IgD-negative memory B cell (primary cell): ENCODE measurements around the gene TENM3. TPM values are rescaled to one million over a fixed set of nuclear protein-coding genes. Genes with fewer than 3 reads are reported as not detected.

ENCODE experiments used
- H3K27ac Mint-ChIP-seq, 3 donors: one replicate each; pipeline ENCODE4 v1.8.0; 2020 to 2022; ENCODE audit warnings: mild to moderate bottlenecking in 3 of 3, mixed read lengths in 3 of 3, moderate library complexity in 1 of 3
- H3K27me3 Mint-ChIP-seq: one replicate; pipeline ENCODE4 v1.8.0; 2021; ENCODE audit warnings: mixed read lengths
- H3K36me3 Mint-ChIP-seq: one replicate; pipeline ENCODE4 v1.8.0; 2020; ENCODE audit warnings: mild to moderate bottlenecking, mixed read lengths
- H3K4me1 Mint-ChIP-seq, 3 donors: one replicate each; pipeline ENCODE4 v1.8.0; 2020 to 2022; ENCODE audit warnings: mixed read lengths in 3 of 3, mild to moderate bottlenecking in 1 of 3
- H3K4me3 Mint-ChIP-seq, 4 donors: one replicate each; pipeline ENCODE4 v1.8.0; 2020 to 2022; ENCODE audit warnings: mild to moderate bottlenecking in 4 of 4, mixed read lengths in 4 of 4, moderate library complexity in 3 of 4
- H3K9me3 Mint-ChIP-seq, 3 donors: one replicate each; pipeline ENCODE4 v1.8.0; 2020 to 2021; ENCODE audit warnings: mixed read lengths in 3 of 3, mild to moderate bottlenecking in 1 of 3
- polyA plus RNA-seq: library from polyadenylated mRNA; unstranded; fragments of 300-500 nt; fragmentation: Illumina TruSeq; gene quantifications from one replicate; pipeline ENCODE4 v1.2.3, GENCODE V29; 2021

The TENM3 gene
- polyA plus RNA-seq, 1 donor from 2014 or later: not detected

DNA sequence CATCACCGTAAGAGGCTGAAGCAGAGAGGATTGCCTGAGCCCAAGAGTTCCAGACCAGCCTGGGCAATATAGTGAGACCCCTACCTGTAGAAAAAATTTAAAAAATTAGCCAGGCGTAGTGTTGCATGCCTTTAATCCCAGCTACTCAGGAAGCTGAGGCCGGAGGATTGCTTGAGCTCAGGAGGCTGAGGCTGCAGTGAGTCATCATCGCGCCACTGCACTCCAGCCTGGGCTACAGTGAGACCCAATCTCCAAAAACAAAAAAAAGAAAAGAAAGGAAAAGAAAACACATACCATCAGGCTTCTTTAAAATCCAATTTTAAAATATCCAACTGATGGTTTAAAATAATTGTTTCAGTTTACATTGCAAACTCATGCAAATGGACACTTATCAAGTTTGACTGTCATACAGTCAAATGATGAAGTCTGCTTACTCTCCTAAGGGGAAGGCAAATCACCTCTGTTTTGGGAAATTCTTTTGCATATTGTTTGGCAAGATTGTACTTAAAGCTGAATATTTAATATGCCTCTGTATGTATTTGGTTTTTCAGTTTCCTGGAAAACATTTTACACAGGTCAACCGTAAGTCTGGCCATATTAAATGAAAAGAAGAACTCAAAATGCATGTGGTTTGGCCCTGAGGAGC is 23.7 kb upstream of the TENM3 start:
- Mint-ChIP-seq H3K4me1 (no peaks in the 10 kb centered on the region), H3K9me3 (peaks cover 0 to 9% (median 1%) of the 10 kb centered on the region in 3 donors), H3K27ac (no peak overlapping the region), H3K4me3 (no peak overlapping the region), H3K27me3 (no peaks in the 10 kb centered on the region), H3K36me3 (no peaks in the 10 kb centered on the region)

DNA sequence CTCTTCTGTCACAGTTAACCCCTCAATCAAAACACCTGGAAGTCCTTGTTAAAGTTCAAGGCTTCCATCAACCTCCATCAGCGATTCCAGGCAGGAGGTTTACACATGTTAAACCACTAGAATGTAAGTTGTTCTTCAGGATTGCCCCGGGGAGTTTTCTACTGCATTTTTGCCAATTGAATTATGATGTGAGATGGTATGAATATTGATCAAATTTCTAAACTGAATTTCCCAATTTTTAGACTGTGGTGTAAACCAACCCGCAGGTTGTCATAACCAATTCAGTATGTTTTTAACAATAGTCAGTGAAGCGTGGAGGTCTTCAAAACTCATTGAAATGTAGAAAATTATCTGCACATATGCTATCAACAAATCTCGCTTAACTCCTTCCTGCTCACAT is 21.2 kb upstream of the TENM3 start:
- no peaks in the 10 kb centered on the region for H3K4me1 Mint-ChIP-seq
- no peaks in the 10 kb centered on the region for H3K27me3 Mint-ChIP-seq
- H3K27ac Mint-ChIP-seq: no peak overlapping the region
- H3K4me3 Mint-ChIP-seq: no peak overlapping the region
- H3K36me3 Mint-ChIP-seq: no peaks in the 10 kb centered on the region
- H3K9me3 Mint-ChIP-seq: peaks cover 1 to 5% (median 3%) of the 10 kb centered on the region in 3 donors

DNA sequence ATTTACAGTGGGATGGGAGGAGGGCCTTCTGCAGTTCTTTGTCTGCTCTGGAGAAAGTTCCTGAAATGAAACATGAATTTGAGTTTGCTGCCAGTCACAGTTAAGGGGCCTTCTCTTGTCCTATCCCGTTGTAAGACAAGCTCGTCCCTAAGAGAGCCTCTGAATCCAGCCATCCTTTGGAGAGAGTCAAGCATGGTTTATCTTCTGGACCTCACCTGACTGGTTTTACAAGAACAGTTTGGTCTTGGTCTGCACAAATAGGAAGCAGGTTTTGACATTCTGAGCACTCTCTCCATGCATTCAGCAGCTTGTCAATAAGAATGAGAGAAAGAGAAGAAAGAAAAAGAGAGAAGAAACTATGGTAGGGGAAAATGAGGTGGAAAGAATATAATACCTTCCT is 20.4 kb upstream of the TENM3 start:
- Mint-ChIP-seq H3K4me1 (no peaks in the 10 kb centered on the region), H3K27ac (no peak overlapping the region), H3K4me3 (no peak overlapping the region), H3K36me3 (no peaks in the 10 kb centered on the region), H3K9me3 (peaks cover 1 to 5% (median 3%) of the 10 kb centered on the region in 3 donors), H3K27me3 (no peaks in the 10 kb centered on the region)

DNA sequence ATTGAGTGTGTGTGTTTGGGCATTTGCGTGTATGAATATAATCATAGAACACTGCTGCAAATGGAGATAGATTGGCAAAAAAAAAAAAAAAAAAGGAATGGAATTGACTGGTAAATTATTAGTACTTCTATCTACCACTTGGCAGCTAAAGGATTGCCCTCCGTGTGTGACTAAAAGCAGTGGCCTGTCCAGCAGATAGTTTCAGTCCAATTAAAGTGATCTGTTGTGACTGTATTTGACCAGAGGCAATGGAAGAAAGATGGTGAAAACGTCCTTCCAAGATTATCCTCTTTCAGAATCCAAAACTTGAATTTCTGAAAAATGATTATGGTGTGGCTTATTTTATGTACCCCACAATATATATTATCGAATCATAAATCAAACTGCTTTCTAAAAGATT is 19.5 kb upstream of the TENM3 start:
- Mint-ChIP-seq H3K4me3 (no peak overlapping the region), H3K36me3 (no peaks in the 10 kb centered on the region), H3K27me3 (no peaks in the 10 kb centered on the region), H3K9me3 (peaks cover 1 to 5% (median 3%) of the 10 kb centered on the region in 3 donors), H3K4me1 (no peaks in the 10 kb centered on the region), H3K27ac (no peak overlapping the region)

DNA sequence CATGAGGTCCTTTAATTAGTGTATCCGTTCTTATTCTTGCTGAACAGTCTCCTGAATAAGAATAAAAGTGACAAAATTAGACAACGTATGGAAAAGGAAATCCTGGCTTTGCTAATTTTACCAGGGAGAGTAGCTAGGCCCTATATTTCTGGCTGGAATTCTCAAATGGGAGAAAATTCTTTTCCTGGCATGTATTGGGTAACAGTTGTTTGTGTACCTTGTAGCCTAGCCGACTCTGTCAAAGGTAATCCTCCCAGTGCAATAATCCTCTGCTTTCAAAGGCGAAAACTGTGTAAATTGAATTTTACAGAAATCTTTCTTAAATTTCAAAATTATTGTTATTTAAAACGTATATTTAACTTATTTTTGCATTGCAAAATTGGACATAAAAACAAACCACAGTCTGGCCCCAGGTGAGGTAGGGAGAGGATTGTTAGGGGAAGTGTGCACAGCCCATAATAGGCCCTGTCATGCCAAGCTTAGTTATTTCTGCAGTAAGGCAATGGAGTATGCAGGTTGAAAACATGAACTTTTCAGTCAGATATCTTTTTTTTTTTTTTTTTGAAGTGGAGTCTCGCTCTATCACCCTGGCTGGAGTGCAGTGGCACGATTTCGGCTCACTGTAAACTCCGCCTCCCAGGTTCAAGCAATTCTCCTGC is 18.9 kb upstream of the TENM3 start:
- Mint-ChIP-seq H3K4me3 (no peak overlapping the region), H3K36me3 (no peaks in the 10 kb centered on the region), H3K27me3 (no peaks in the 10 kb centered on the region), H3K9me3 (peaks cover 1 to 5% (median 3%) of the 10 kb centered on the region in 3 donors), H3K27ac (no peak overlapping the region), H3K4me1 (no peaks in the 10 kb centered on the region)

DNA sequence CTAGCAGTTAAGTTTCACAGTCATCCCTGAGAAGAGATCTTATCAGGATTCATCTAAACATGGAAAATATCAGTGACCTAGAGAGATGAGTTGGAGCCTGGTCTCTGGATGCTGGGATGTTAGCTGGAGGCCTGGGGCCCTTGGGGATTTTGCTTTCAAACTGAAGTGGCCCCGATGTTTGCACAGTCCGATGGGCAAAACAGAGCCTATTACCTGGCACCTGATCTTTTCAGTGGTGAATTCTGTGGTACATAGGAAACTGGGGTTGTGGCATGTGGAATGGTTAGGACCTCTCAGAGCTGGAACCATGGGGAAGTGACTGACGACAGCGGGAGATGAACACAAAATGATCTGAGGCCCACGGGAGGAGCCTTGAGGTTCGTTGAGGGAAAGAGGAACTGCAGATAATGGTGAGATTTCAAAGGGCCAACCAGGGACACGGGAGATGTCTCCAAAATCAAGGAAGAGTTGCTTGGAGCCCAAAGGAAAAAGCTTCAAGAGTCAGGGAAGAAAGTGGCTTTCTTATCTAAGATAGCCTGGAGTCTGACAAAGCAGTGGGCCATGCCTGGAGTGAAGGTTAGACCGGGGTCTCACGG is 17.8 kb upstream of the TENM3 start:
- Mint-ChIP-seq H3K4me3 (no peak overlapping the region), H3K4me1 (no peaks in the 10 kb centered on the region), H3K9me3 (peaks cover 1 to 5% (median 3%) of the 10 kb centered on the region in 3 donors), H3K36me3 (no peaks in the 10 kb centered on the region), H3K27me3 (no peaks in the 10 kb centered on the region), H3K27ac (no peak overlapping the region)

DNA sequence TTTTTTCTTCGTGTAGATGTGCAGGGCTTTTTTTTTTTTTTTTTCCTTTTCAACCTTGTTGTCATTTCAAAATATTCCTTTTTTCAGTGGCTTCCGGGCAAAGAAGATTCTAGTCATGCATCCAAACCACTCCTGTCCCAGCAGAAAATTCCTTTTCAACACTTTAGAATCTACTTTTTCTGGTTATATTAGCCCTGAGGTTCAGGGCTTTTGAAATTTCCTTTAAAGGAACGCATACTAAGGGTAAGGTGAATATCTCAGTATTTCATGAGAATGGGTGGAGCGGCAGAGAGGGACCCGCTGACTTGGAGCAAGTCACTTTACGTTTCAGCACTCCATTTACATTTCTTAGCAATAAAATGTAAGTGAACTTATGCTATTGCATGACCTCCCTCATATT is 15.6 kb upstream of the TENM3 start:
- Mint-ChIP-seq H3K27ac (no peak overlapping the region), H3K9me3 (peaks cover 0 to 4% (median 3%) of the 10 kb centered on the region in 3 donors), H3K4me3 (no peak overlapping the region), H3K4me1 (no peaks in the 10 kb centered on the region), H3K27me3 (no peaks in the 10 kb centered on the region), H3K36me3 (no peaks in the 10 kb centered on the region)

DNA sequence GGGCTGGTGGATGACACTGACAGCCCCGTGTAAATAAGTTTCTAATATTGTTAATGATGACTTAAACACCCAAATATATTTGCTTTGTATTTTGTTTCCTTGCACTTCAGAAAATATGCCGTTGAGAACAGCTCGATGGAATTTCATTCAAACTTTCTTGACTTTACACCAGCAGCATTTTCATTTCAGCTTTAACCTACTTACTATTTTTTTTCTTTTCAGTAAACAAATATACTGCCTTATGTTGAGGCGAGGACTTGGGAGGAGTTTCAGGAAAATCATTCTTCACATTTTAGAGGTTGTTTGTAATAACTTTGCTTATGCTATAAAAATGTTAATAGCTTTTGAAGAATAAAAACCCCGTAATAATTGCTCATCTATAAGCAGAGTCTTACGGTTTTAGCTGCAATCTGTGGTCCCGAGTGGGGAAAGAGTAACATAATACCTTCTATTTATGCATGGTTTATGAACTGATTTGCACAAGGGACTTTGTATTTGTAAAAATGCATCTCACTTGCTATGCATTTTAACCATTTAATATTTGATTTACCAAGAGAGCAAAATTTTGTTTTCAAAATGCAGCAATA is 14.1 kb upstream of the TENM3 start:
- H3K27me3 Mint-ChIP-seq: no peaks in the 10 kb centered on the region
- H3K27ac Mint-ChIP-seq: no peak overlapping the region
- H3K9me3 Mint-ChIP-seq: peaks cover 0 to 5% (median 4%) of the 10 kb centered on the region in 3 donors
- H3K4me3 Mint-ChIP-seq: no peak overlapping the region
- H3K36me3 Mint-ChIP-seq: no peaks in the 10 kb centered on the region
- H3K4me1 Mint-ChIP-seq: no peaks in the 10 kb centered on the region

DNA sequence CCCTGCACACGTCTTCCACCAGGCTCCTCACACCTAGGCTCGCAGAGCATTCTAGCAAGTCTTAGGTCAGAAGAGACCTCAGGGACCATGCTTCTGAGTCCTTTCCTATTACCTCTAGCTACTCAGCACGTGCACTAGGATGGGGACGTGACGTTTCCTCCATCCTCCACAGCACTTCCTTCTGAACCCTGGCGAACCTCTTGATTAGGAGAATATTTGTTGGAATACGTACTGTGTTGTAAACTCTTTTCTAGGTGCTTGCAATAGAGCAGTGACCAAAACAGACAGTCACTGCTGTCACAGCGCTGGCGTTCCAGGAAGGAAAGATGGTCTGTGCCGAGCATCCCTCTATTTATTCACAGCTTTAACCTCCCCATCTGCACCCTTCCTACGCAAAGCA is 12.9 kb upstream of the TENM3 start:
- Mint-ChIP-seq H3K4me3 (no peak overlapping the region), H3K4me1 (no peaks in the 10 kb centered on the region), H3K27ac (no peak overlapping the region), H3K27me3 (no peaks in the 10 kb centered on the region), H3K9me3 (peaks cover 2 to 5% (median 4%) of the 10 kb centered on the region in 3 donors), H3K36me3 (no peaks in the 10 kb centered on the region)

DNA sequence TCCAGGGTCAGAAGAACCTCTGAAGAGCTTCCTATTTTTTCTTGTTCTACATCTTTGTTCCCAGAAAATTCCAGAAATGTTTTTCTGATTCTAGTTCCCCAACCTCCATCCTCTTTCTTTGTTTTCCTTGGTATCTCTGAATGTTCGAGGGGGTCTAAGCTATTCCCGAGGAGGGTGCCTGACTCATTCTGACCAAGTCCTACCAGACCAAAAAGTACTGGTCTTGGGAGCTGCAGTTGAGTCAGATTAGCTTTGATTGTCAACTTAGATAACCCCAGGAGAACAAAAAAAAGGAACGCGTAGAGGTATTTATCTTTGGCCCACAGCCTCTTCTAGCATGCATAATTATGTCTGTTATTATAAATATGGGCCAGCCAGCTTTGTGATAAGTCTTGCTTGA is 12.1 kb upstream of the TENM3 start:
- Mint-ChIP-seq H3K4me3 (no peak overlapping the region), H3K9me3 (peaks cover 2 to 5% (median 4%) of the 10 kb centered on the region in 3 donors), H3K4me1 (no peaks in the 10 kb centered on the region), H3K27ac (no peak overlapping the region), H3K36me3 (no peaks in the 10 kb centered on the region), H3K27me3 (no peaks in the 10 kb centered on the region)

DNA sequence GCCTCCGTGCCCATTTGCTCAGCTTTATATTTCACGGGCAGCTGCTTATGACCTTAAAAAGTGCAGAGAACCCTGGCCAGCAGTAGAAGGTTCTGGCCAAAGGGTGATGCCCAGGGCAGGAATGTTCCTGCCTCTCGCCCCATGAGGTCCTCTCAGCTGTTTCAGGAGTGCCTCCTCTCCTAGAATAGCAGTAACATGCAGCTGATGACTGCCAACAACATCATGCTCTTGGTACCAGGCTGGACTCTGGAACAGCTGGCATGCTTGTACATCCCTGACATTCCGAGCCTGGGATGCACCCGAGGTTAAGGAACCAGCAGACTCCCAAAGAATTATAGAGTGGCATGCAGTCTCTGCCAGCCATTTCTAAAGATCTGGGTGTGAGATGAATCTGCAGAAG is 11.7 kb upstream of the TENM3 start:
- Mint-ChIP-seq H3K4me1 (no peaks in the 10 kb centered on the region), H3K27ac (no peak overlapping the region), H3K4me3 (no peak overlapping the region), H3K9me3 (peaks cover 2 to 5% (median 4%) of the 10 kb centered on the region in 3 donors), H3K36me3 (no peaks in the 10 kb centered on the region), H3K27me3 (no peaks in the 10 kb centered on the region)

DNA sequence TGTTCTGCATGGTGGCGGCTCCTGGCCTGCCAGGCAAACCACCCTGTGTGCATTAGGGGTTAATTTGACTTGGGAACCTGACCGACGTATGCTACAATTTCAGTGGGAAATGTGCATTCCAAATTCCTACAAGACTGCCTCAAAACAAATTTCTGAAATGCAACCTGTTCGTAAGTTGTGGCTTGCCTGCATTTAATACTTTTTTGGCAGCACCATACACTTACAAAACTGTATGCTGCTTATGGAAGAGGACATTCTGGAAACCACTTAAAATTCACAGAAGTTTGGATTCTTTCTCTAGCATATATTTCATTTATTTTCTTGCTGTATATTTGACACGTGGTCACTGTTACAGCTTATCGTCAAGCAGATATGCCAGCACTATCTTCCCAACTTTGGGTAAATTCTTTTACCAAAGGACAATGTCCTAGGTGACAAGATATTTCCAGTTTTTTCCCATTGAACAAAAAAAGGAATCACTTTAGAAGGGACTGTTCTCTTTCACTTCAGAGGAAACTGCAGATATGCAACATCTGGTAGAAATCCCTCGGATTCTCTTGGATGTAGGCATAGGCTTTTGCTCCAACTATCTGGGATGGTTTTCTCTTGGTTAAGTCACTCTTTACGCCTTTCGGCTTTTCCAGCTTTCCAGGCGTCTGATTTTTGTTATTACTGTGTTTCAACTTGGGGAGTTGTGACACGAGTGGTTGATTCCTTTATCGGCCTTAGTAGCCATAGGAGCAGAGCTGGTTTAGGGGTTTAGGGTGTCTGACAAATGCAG is 9.7 kb upstream of the TENM3 start:
- no peaks in the 10 kb centered on the region for H3K36me3 Mint-ChIP-seq
- H3K27me3 Mint-ChIP-seq: no peaks in the 10 kb centered on the region
- no peak overlapping the region for H3K27ac Mint-ChIP-seq
- no peaks in the 10 kb centered on the region for H3K4me1 Mint-ChIP-seq
- peaks cover 2 to 8% (median 2%) of the 10 kb centered on the region in 3 donors for H3K9me3 Mint-ChIP-seq
- H3K4me3 Mint-ChIP-seq: no peak overlapping the region

DNA sequence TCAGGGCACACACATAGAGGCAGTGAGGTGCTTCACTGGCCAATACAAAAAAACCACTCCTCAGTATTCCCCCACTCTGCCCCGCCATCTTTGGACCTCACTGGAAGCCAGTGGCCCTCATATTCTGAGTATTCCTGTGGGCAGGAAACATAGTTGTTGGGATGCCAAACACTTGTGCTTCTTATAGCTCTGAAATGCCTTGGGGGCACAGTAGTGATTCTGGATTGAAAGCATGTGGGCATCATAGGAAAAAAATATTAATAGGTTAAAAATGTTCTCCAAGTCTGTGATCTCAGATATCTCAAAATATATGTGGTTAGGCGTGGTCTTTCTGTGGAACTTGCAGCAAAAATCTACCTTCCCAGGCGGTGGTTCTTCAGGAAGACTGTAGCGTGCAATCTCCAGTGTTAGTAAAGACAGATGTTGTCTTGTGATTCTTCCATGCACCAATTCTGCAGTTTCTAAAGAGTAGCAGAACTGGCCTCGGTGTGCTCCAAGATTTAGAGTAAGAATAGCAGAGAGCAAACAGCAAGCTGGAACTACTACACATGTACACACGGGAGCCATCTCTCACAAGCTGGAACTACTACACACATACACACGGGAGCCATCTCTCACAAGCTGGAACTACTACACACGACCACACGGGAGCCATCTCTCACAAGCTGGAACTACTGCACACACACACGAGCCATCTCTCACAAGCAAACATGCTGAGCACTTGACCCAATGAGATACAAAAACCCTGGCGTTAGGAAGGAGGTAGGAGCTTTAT is 8.0 kb upstream of the TENM3 start:
- Mint-ChIP-seq H3K27ac (no peak overlapping the region), H3K36me3 (no peaks in the 10 kb centered on the region), H3K27me3 (no peaks in the 10 kb centered on the region), H3K4me3 (no peak overlapping the region), H3K4me1 (no peaks in the 10 kb centered on the region), H3K9me3 (peaks cover 2 to 8% (median 2%) of the 10 kb centered on the region in 3 donors)

DNA sequence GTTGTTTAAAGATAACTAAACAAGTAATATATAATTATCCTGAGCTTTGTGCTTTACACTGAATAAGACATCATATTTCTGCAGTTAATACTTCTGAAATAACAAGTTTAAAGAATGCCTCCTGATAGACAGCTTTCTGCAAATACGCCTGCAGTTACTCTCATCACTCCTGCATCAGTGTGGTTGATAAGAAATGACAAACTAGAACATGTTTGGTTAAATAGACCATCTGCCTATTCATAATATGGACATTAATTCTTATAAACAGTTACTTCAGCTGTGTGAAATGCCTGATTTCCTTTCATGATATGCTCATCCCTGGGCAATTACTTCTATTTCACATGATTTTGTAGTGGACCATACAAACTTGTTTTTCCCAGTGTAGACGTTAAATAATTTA is 7.0 kb upstream of the TENM3 start:
- Mint-ChIP-seq H3K27ac (no peak overlapping the region), H3K36me3 (no peaks in the 10 kb centered on the region), H3K9me3 (peaks cover 2 to 8% (median 2%) of the 10 kb centered on the region in 3 donors), H3K4me1 (no peaks in the 10 kb centered on the region), H3K4me3 (no peak overlapping the region), H3K27me3 (no peaks in the 10 kb centered on the region)
